Measurements from ENCODE around the gene SLC44A2.

- TF ChIP-seq, protein P1, sequence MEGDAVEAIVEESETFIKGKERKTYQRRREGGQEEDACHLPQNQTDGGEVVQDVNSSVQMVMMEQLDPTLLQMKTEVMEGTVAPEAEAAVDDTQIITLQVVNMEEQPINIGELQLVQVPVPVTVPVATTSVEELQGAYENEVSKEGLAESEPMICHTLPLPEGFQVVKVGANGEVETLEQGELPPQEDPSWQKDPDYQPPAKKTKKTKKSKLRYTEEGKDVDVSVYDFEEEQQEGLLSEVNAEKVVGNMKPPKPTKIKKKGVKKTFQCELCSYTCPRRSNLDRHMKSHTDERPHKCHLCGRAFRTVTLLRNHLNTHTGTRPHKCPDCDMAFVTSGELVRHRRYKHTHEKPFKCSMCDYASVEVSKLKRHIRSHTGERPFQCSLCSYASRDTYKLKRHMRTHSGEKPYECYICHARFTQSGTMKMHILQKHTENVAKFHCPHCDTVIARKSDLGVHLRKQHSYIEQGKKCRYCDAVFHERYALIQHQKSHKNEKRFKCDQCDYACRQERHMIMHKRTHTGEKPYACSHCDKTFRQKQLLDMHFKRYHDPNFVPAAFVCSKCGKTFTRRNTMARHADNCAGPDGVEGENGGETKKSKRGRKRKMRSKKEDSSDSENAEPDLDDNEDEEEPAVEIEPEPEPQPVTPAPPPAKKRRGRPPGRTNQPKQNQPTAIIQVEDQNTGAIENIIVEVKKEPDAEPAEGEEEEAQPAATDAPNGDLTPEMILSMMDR (IDR thresholded peaks at IDR 0.05) = peak; percentile 76 to 93 (median 82)
- peak in 2 of 4 donors; percentile 1 to 12 for TF ChIP-seq POLR2AphosphoS5 (IDR thresholded peaks at IDR 0.05)
- no peak for TF ChIP-seq EP300 (IDR thresholded peaks at IDR 0.05)
Observed at GRCh38 chr19:10644260-10645007, 19.1 kb downstream of the SLC44A2 start.
